ENCODE data around the gene STPG2. TPM values are rescaled to one million over a fixed set of nuclear protein-coding genes. Genes with fewer than 3 reads are reported as not detected.
A peak's percentile ranks its signal among the peaks of the same experiment; 100 is the strongest.

The STPG2 gene
- total and polyA plus RNA-seq, 12 donors, result 0.07 to 1.8 (median 0.61) TPM; not detected in 3

GRCh38 chr4:98162696-98163095 lies 19.4 kb upstream of the STPG2 start:
- Histone ChIP-seq H3K9me3 (replicated peaks in 1 of 3) (no peaks in the 10 kb centered on the region), H3K36me3 (replicated peaks in 1 of 2) (no peaks in the 10 kb centered on the region), H3K4me3 (no peak overlapping the region), H3K27me3 (no peaks in the 10 kb centered on the region), H3K4me1 (replicated peaks in 1 of 2) (no peaks in the 10 kb centered on the region), H3K27ac (no peak overlapping the region)
- intact Hi-C loops (cut with DNase I), result no loop called here
- no peak for TF ChIP-seq CTCF (IDR thresholded peaks at IDR 0.05)
- TF ChIP-seq POLR2A (IDR thresholded peaks at IDR 0.05), result no peak
- DNase-seq, result no peak
- WGBS, 4 donors, result 88 to 98% (median 95%) methylated on average over 3 of the region's 3 CpGs

- Histone ChIP-seq H3K4me3 (no peak overlapping the region), H3K4me1 (replicated peaks in 1 of 2) (no peaks in the 10 kb centered on the region), H3K36me3 (replicated peaks in 1 of 2) (no peaks in the 10 kb centered on the region), H3K27ac (no peak overlapping the region), H3K27me3 (no peaks in the 10 kb centered on the region), H3K9me3 (replicated peaks in 1 of 3) (no peaks in the 10 kb centered on the region)
- intact Hi-C loops (cut with DNase I), result no loop called here
- 68 to 73% (median 69%) methylated on average over 4 of the region's 4 CpGs for WGBS, 4 donors
- TF ChIP-seq CTCF (IDR thresholded peaks at IDR 0.05), result no peak
- no peak for DNase-seq
Measured at GRCh38 chr4:98151145-98151924, 8.1 kb upstream of the STPG2 start.

- no peaks in the 10 kb centered on the region for H3K9me3 ChIP-seq (replicated peaks in 1 of 3)
- intact Hi-C loops (cut with DNase I), result no loop called here
- no peak overlapping the region for H3K4me3 ChIP-seq
- no peaks in the 10 kb centered on the region for H3K27me3 ChIP-seq
- TF ChIP-seq CTCF (IDR thresholded peaks at IDR 0.05), result peak in 1 of 6 experiments; percentile 34
- TF ChIP-seq POLR2A (IDR thresholded peaks at IDR 0.05), result no peak
- no peaks in the 10 kb centered on the region for H3K36me3 ChIP-seq (replicated peaks in 1 of 2)
- no peaks in the 10 kb centered on the region for H3K4me1 ChIP-seq (replicated peaks in 1 of 2)
- no peak overlapping the region for H3K27ac ChIP-seq
- DNase-seq, result no peak
Measured at GRCh38 chr4:98150092-98150761, 7.0 kb upstream of the STPG2 start.

- no peaks in the 10 kb centered on the region for H3K36me3 ChIP-seq (replicated peaks in 1 of 2)
- no peak overlapping the region for H3K27ac ChIP-seq
- H3K4me3 ChIP-seq, result no peak overlapping the region
- TF ChIP-seq CTCF (IDR thresholded peaks at IDR 0.05) (no peak), POLR2A (IDR thresholded peaks at IDR 0.05) (no peak)
- no peaks in the 10 kb centered on the region for H3K27me3 ChIP-seq
- H3K4me1 ChIP-seq (replicated peaks in 1 of 2), result no peaks in the 10 kb centered on the region
- no peaks in the 10 kb centered on the region for H3K9me3 ChIP-seq (replicated peaks in 1 of 3)
- DNase-seq, result no peak
- intact Hi-C loops (cut with DNase I), result no loop called here
Measured at GRCh38 chr4:98148856-98149255, 5.6 kb upstream of the STPG2 start.
